GM12892 (cell line): ENCODE data around the gene CENPC.
A peak's percentile ranks its signal among the peaks of the same experiment; 100 is the strongest.

Experiments used
- DNase-seq: peaks from one replicate; pipeline ENCODE4 v3.0.0; 2011; ENCODE audit not compliant: insufficient read length
- FAIRE-seq: peaks from 2 replicates; lab custom pipeline; 2011; peaks lifted over from hg19 to GRCh38; lab: Jason Lieb, UNC
- POLR2A ChIP-seq: IDR thresholded peaks from 2 replicates; pipeline ENCODE4 v1.6.1; 2011; ENCODE audit warnings: low read depth, low read length, control low read depth
- POLR2AphosphoS5 ChIP-seq: IDR thresholded peaks from 2 replicates; pipeline ENCODE4 v1.6.1; 2011; ENCODE audit warnings: low read depth, low read length, control low read depth
- TAF1 ChIP-seq: IDR thresholded peaks from 2 replicates; pipeline ENCODE4 v1.6.1; 2011; ENCODE audit warnings: low read depth, mild to moderate bottlenecking, control low read depth, low read length, borderline replicate concordance

CENPC gene

DNA sequence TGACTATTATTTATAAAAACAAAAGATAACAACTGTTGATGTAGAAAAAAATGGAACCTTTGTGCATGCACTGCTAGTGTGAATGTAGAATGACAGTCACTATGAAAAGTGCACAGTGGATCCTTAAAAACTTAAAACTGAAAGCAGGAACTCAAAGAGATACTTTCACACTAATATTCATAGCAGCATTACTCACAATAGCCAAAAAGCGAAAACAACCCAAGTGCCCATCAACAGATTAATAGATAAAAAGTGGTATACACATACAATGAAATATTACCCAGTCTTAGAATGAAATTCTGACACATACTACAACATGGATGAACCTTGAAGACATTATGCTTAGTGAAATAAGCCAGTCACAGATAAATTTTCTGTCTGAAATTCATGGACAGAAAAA, 23.8 kb downstream of the CENPC start:
- TF ChIP-seq TAF1 = no peak
- TF ChIP-seq POLR2AphosphoS5 = no peak
- no peak for TF ChIP-seq POLR2A
- FAIRE-seq (peak; percentile 46), DNase-seq (no peak)

DNA sequence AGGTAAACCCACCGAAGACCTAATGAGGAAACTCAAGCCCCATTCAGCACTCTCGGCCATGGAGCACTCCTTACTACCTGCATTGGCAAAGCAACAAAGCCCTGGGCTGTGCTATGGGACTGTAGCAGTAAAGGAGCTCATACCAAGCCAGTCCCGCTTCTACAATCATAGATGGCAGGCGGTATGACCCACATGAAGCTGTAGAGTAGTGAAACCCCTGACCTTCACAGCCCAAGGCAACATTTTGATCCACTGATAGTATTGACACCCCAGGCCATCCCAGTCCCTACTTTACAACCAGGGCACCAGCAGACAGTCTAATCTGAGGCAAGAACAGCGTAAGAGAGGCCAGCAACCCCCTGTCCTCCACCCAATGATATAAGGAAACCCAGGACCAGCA, 25.2 kb downstream of the CENPC start:
- TF ChIP-seq POLR2AphosphoS5 (no peak), TAF1 (no peak), POLR2A (no peak)
- DNase-seq (no peak), FAIRE-seq (no peak)

DNA sequence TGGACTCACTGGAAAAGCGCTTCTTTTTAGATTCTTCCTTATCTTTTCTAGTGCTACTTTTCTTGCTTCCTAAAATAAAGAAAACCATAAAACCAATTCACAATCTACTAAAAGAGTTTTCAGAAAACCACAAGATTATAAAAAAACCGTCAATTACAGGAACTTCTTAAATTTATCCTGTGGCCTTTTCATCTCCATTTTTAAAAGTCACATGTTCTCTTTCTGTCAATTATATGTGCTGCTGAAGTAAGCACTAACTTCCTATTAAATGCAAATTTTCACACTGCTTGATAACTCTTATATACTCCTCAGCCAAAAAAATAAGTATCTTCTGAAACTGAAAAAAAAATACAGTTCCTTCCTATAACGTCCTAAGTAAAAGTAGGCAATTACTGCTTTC, 32.8 kb downstream of the CENPC start:
- TF ChIP-seq POLR2A (no peak), POLR2AphosphoS5 (no peak), TAF1 (no peak)
- no peak for FAIRE-seq
- DNase-seq = no peak

DNA sequence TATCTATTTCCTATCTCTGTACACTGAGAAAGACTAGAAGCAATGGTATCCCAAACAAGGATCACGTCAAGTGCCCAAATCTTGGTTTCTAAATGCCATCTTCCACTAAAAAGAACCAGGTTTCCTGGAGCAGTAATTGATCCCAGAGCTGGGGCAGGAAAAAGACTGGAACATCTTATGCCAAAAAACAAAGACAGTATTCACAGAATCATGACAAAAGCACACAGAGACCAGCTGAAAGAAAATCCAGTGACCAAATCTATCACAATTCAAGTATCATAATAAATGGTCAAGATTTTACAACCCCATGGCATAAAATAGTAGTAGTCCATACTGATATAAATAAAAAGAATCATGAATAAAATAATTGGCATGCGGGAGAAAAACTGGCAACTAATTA, 44.9 kb downstream of the CENPC start:
- DNase-seq (no peak), FAIRE-seq (no peak)
- TF ChIP-seq TAF1 = no peak
- TF ChIP-seq POLR2A = no peak
- no peak for TF ChIP-seq POLR2AphosphoS5

GRCh38 chr4:67499799-67500198, 45.5 kb downstream of the CENPC start:
- TF ChIP-seq POLR2AphosphoS5 (no peak), TAF1 (no peak), POLR2A (no peak)
- DNase-seq (no peak), FAIRE-seq (peak; percentile 51)

DNA sequence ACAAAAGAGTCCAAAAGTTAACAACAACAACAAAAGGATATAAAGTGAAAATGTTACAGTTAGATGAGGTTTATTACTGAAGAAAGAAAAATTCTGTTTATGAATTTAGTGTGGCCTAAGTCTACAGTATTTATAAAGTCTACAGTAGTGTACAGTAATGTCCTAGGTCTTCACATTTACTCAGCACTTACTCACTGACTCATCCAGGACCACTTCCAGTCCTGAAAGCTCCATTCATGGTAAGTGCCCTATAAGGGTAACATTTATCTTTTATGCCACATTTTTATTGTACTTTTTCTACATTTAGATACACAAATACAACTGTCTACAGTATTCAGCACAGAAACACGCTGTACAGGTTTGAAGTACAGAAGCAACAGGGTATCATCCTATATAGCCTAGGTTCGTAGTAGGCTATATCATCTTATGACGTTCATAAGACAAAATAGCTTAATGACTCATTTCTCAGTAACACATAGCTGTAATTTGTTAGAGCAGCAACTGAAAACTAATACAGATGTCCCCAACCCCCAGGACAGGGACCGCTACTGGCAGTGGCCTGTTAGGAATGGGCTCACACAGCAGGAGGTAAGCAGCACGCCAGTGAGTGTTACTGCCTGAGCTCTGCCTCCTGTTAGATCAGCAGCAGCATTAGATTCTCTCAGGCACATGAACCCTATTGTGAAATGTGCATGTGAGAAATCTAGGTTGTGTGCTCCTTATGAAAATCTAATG, 61.3 kb downstream of the CENPC start:
- DNase-seq = no peak
- TF ChIP-seq POLR2A = no peak
- no peak for TF ChIP-seq POLR2AphosphoS5
- TF ChIP-seq TAF1 = no peak
- FAIRE-seq = no peak

GRCh38 chr4:67480810-67481209, 64.5 kb downstream of the CENPC start:
- no peak for TF ChIP-seq POLR2A
- TF ChIP-seq TAF1 = no peak
- no peak for TF ChIP-seq POLR2AphosphoS5
- FAIRE-seq = peak; percentile 33
- DNase-seq = no peak

DNA sequence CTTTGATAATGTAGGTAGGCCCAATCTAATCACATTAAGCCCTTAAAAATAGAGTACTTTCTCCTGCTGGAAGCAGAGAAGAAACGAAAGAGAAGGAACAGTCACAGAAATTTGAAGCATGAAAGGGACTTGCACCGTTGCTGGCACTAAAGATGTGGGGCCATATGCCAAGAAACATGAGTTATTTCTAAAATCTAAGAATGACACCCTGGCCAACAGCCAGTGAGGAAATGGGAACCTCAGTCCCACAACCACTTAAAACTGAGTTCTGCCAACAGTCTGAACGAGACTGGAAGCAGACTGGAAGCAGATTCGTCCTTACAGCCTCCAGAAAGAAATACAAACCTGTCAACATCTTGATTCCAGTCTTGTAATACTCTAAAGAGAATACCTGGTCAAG, 70.1 kb downstream of the CENPC start:
- FAIRE-seq (no peak), DNase-seq (no peak)
- TF ChIP-seq POLR2A (no peak), TAF1 (no peak), POLR2AphosphoS5 (no peak)

- DNase-seq = no peak
- no peak for TF ChIP-seq POLR2AphosphoS5
- FAIRE-seq = no peak
These were observed 74.4 kb downstream of the CENPC start for GRCh38 chr4:67470871-67471270.

DNA sequence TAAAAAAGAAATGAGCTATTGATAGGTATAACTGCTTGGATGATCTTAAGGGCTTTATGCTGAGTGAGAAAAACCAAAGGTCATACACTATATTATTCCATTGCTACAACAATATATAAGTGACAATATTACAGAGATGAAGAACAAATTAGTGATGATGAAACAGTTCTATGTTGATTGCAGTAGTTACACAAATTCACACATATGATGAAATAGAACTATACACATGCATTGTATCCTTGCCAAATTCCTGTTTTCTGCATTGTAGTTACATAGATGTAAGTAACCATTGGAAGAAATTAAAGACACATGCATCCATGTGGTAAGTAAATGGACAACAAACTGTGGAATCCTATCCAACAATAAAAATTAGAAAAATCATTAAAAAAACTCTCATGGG, 76.5 kb downstream of the CENPC start:
- peak; percentile 5 for FAIRE-seq
- no peak for TF ChIP-seq POLR2AphosphoS5
- no peak for TF ChIP-seq POLR2A
- TF ChIP-seq TAF1 = no peak
- no peak for DNase-seq

DNA sequence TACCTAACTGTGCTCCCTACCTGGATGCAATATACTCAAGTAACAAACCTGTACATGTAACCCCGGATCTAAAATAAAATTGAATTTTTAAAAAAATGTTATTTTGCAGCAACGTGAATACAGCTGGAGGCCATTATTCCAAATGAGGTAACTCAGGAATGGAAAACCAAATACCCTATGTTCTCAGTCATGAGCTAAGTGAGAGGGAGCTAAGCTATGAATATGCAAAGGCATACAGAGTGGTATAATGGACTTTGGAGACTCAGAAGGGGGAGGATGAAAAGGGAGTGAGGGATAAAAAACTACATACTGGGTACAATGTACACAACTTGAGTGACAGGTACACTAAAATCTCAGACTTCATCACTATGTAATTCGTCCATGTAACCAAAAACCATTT, 78.6 kb downstream of the CENPC start:
- TF ChIP-seq POLR2AphosphoS5 (no peak), TAF1 (no peak), POLR2A (no peak)
- DNase-seq = no peak
- no peak for FAIRE-seq

- FAIRE-seq = peak; percentile 9
- DNase-seq = no peak
- TF ChIP-seq POLR2AphosphoS5 = no peak
- no peak for TF ChIP-seq POLR2A
These were observed 79.6 kb downstream of the CENPC start for GRCh38 chr4:67465763-67466052.

- no peak for DNase-seq
- no peak for FAIRE-seq
- TF ChIP-seq POLR2AphosphoS5 (no peak), POLR2A (no peak), TAF1 (no peak)
These were observed 80.1 kb downstream of the CENPC start for GRCh38 chr4:67465032-67465762.
